K562 (cell line): ENCODE results near the gene ALK.

Experiments
- BHLHE40 ChIP-seq: IDR thresholded peaks from 2 replicates; pipeline ENCODE4 v1.6.1; 2011; ENCODE audit warnings: low read length, improper control_type of control experiment
- ELF1 ChIP-seq: fragments of 200-800 bp; sonication (Bioruptor generic); IDR thresholded peaks from 2 replicates; pipeline ENCODE4 v1.6.1; 2016; ENCODE audit warnings: missing genetic modification characterization, missing compliant biosample characterization
- SMC3 ChIP-seq: conservative IDR thresholded peaks from 2 replicates; pipeline ENCODE4 v1.6.1; 2011; ENCODE audit warnings: low read depth, low read length, improper control_type of control experiment; ENCODE audit not compliant: insufficient read depth
- TF ChIP-seq, protein P1 (sequence below): fragments of 450-650 bp; IDR thresholded peaks from 2 replicates; pipeline ENCODE4 v1.6.1; 2017; ENCODE audit warnings: mild to moderate bottlenecking, moderate library complexity

GRCh38 chr2:29182334-29182733, 739.1 kb downstream of the ALK start:
- TF ChIP-seq, protein P1, sequence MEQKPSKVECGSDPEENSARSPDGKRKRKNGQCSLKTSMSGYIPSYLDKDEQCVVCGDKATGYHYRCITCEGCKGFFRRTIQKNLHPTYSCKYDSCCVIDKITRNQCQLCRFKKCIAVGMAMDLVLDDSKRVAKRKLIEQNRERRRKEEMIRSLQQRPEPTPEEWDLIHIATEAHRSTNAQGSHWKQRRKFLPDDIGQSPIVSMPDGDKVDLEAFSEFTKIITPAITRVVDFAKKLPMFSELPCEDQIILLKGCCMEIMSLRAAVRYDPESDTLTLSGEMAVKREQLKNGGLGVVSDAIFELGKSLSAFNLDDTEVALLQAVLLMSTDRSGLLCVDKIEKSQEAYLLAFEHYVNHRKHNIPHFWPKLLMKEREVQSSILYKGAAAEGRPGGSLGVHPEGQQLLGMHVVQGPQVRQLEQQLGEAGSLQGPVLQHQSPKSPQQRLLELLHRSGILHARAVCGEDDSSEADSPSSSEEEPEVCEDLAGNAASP = no peak
- TF ChIP-seq ELF1 = no peak
- TF ChIP-seq BHLHE40 = no peak
- no peak for TF ChIP-seq SMC3
